Karpas-422 (cell line): ENCODE measurements around the gene ZNF555. TPM values are rescaled to one million over a fixed set of nuclear protein-coding genes. Genes with fewer than 3 reads are reported as not detected.
"Not testable (repeated sequence)": the region's sequence is repeated elsewhere in the genome, so short reads cannot be mapped to it uniquely, and the experiment has no call there.

Experiments used
- DNase-seq: peaks from one replicate; pipeline ENCODE4 v3.0.0-alpha.2; 2015
- H2AFZ ChIP-seq: fragments of 200-600 bp; sonication (generic); 2 replicates; pipeline ENCODE4 v1.6.1; 2014; ENCODE audit warnings: antibody characterized with exemption, low read length, mixed read lengths
- H3K27ac ChIP-seq: fragments of 200-600 bp; sonication (generic); 2 replicates; pipeline ENCODE4 v1.5.1; 2014; ENCODE audit warnings: mild to moderate bottlenecking, low read length, moderate library complexity
- H3K27me3 ChIP-seq: fragments of 200-600 bp; sonication (generic); 2 replicates; pipeline ENCODE4 v1.6.1; 2014; ENCODE audit warnings: low read length, mixed read lengths
- H3K36me3 ChIP-seq: fragments of 200-600 bp; sonication (generic); 2 replicates; pipeline ENCODE4 v1.6.1; 2014; ENCODE audit warnings: low read length, mixed read lengths; ENCODE audit not compliant: insufficient read depth
- H3K4me1 ChIP-seq: fragments of 200-600 bp; sonication (generic); 2 replicates; pipeline ENCODE4 v1.6.1; 2014; ENCODE audit warnings: mild to moderate bottlenecking, low read length, mixed read lengths
- H3K4me2 ChIP-seq: fragments of 200-600 bp; sonication (generic); 2 replicates; pipeline ENCODE4 v1.6.1; 2014; ENCODE audit warnings: low read length, low read depth, mild to moderate bottlenecking; ENCODE audit not compliant: poor library complexity, severe bottlenecking
- H3K4me3 ChIP-seq: fragments of 200-600 bp; sonication (generic); 2 replicates; pipeline ENCODE4 v1.5.1; 2014; ENCODE audit warnings: mild to moderate bottlenecking, antibody characterized with exemption, low read length, mixed read lengths
- H3K79me2 ChIP-seq: fragments of 200-600 bp; sonication (generic); 2 replicates; pipeline ENCODE4 v1.6.1; 2014; ENCODE audit warnings: mild to moderate bottlenecking, low read length, mixed read lengths
- H3K9ac ChIP-seq: fragments of 200-600 bp; sonication (generic); 2 replicates; pipeline ENCODE4 v1.6.0; 2014; ENCODE audit warnings: low read length
- H3K9me2 ChIP-seq: fragments of 200-600 bp; sonication (generic), shearing (Covaris generic); replicated peaks from 2 replicates; pipeline ENCODE4 v1.6.0; 2014; ENCODE audit warnings: mild to moderate bottlenecking, low read length, moderate library complexity; ENCODE audit not compliant: insufficient read depth
- H3K9me3 ChIP-seq: fragments of 300-700, 200-600 bp; sonication (generic); 2 replicates; pipeline ENCODE4 v1.6.1; 2014; ENCODE audit warnings: low read length, mixed read lengths
- H4K20me1 ChIP-seq: fragments of 200-600 bp; sonication (generic); 2 replicates; pipeline ENCODE4 v1.6.1; 2014; ENCODE audit warnings: mild to moderate bottlenecking, antibody characterized with exemption, low read length, low read depth; ENCODE audit not compliant: insufficient read depth
- total RNA-seq: library from RNA; depleted of rRNA; stranded (reverse); fragments of >200 nt; shearing (Covaris generic); gene quantifications from 2 replicates; pipeline ENCODE4 v1.2.3, GENCODE V29; 2014; ENCODE audit warnings: low replicate concordance

Gene ZNF555
- total RNA-seq, 1 experiment from 2014 or later: 1.4 TPM

DNA sequence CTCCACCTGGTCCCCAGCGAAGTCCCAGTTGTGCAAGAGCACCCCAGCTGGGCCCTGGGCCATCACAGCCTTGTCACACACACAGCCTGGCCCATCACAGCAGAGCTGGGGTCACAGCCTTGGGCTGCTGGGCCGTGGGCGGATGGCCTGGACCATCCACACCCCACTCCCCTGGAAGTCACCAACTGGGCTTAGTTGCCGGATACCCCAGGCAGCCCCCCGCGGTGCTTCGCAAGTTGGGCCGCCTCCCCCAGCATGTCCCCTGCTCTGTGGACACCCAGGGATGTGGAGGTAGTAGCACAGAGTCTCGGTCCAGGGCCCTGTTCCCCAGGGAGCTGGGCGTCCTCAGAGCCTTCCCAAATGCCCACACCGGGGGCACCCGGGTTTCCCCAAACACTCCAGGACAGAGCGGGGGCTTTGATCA is 26.1 kb upstream of the ZNF555 start:
- H3K4me2 ChIP-seq: no peak overlapping the region
- no peak overlapping the region for H3K4me3 ChIP-seq
- peaks cover 1% of the 10 kb centered on the region for H3K4me1 ChIP-seq
- no peaks in the 10 kb centered on the region for H4K20me1 ChIP-seq
- H3K27me3 ChIP-seq: no peaks in the 10 kb centered on the region
- no peaks in the 10 kb centered on the region for H3K9me2 ChIP-seq
- no peak overlapping the region for H3K27ac ChIP-seq
- 0 out of 2 replicates have a peak, but pooled peaks cover 2% of the 10 kb centered on the region for H3K79me2 ChIP-seq
- DNase-seq: no peak
- no peak overlapping the region for H2AFZ ChIP-seq
- H3K9ac ChIP-seq: no peak overlapping the region
- H3K36me3 ChIP-seq: no peaks in the 10 kb centered on the region
- no peaks in the 10 kb centered on the region for H3K9me3 ChIP-seq

GRCh38 chr19:2815923-2816322 is 25.4 kb upstream of the ZNF555 start:
- Histone ChIP-seq H3K9me3 (no peaks in the 10 kb centered on the region), H3K27me3 (no peaks in the 10 kb centered on the region), H3K27ac (no peak overlapping the region), H3K79me2 (0 out of 2 replicates have a peak, but pooled peaks cover 3% of the 10 kb centered on the region), H3K4me3 (no peak overlapping the region), H2AFZ (no peak overlapping the region), H3K4me2 (no peak overlapping the region), H3K4me1 (peaks cover 4% of the 10 kb centered on the region), H3K9ac (no peak overlapping the region), H3K9me2 (no peaks in the 10 kb centered on the region), H3K36me3 (no peaks in the 10 kb centered on the region), H4K20me1 (no peaks in the 10 kb centered on the region)
- no peak for DNase-seq

DNA sequence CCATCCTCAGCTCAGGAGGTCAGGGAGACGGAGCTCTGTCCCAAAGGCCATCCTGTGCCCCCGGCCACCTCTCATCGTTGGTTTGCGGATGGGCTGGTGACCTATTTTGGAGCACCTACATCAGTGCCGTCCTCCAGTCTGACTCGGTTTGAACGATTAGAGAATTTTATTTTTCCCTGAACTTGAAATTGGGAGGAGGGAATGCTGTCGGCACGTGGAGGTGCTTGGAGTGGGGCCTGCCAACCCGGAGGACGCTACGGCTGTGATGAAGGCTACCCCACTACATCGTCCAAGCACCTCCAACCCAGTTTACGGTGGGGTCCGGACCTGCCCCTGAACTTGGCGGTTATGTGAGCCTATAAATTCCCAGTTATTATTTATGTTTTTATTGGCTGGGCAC is 24.6 kb upstream of the ZNF555 start:
- H3K4me3 ChIP-seq: no peak overlapping the region
- DNase-seq: no peak
- H3K9me3 ChIP-seq: no peaks in the 10 kb centered on the region
- H4K20me1 ChIP-seq: no peaks in the 10 kb centered on the region
- no peak overlapping the region for H2AFZ ChIP-seq
- no peaks in the 10 kb centered on the region for H3K36me3 ChIP-seq
- H3K27me3 ChIP-seq: no peaks in the 10 kb centered on the region
- no peak overlapping the region for H3K27ac ChIP-seq
- peaks cover 4% of the 10 kb centered on the region for H3K4me1 ChIP-seq
- H3K79me2 ChIP-seq: 0 out of 2 replicates have a peak, but pooled peaks cover 3% of the 10 kb centered on the region
- no peak overlapping the region for H3K4me2 ChIP-seq
- H3K9me2 ChIP-seq: no peaks in the 10 kb centered on the region
- H3K9ac ChIP-seq: no peak overlapping the region

- H3K9me2 ChIP-seq, H3K4me2 ChIP-seq: not testable (repeated sequence)
Observed at GRCh38 chr19:2817237-2817829, 23.9 kb upstream of the ZNF555 start.

GRCh38 chr19:2819540-2820111 is 21.6 kb upstream of the ZNF555 start, which contains the start of gene ZNF554:
TSS of gene ZNF554 (plus strand) at chr19:2819868. CDS start at chr19:2820072, 204 bp downstream.
- Histone ChIP-seq H4K20me1 (no peaks in the 10 kb centered on the region), H3K27me3 (no peaks in the 10 kb centered on the region), H3K36me3 (no peaks in the 10 kb centered on the region), H3K9me2 (no peaks in the 10 kb centered on the region), H3K4me1 (peaks cover 4% of the 10 kb centered on the region), H3K9me3 (no peaks in the 10 kb centered on the region), H3K9ac (peak within 1 kb of the TSS; percentile 76), H2AFZ (peak within 1 kb of the TSS; percentile 26; the same call in 1 of the 2 replicates), H3K4me3 (peak within 1 kb of the TSS; percentile 84), H3K27ac (no peak within 1 kb of the TSS), H3K4me2 (peak within 1 kb of the TSS; percentile 80), H3K79me2 (0 out of 2 replicates have a peak, but pooled peaks cover 3% of the 10 kb centered on the region)
- peak; percentile 98 for DNase-seq

More at GRCh38 chr19:2817237-2817829, 23.9 kb upstream of the ZNF555 start:
- not testable (repeated sequence) for DNase-seq, H3K9ac ChIP-seq, H3K9me3 ChIP-seq, H3K36me3 ChIP-seq, H3K4me3 ChIP-seq, H4K20me1 ChIP-seq, H3K27ac ChIP-seq, H2AFZ ChIP-seq, H3K4me1 ChIP-seq, H3K27me3 ChIP-seq, H3K79me2 ChIP-seq

GRCh38 chr19:2820112-2820702 is 21.1 kb upstream of the ZNF555 start:
- no peaks in the 10 kb centered on the region for H3K9me3 ChIP-seq
- no peak overlapping the region for H3K27ac ChIP-seq
- no peaks in the 10 kb centered on the region for H3K27me3 ChIP-seq
- DNase-seq: peak; percentile 49
- peaks cover 4% of the 10 kb centered on the region for H3K4me1 ChIP-seq
- H3K4me2 ChIP-seq: peak overlapping the region; percentile 80
- H4K20me1 ChIP-seq: no peaks in the 10 kb centered on the region
- H3K36me3 ChIP-seq: no peaks in the 10 kb centered on the region
- H3K4me3 ChIP-seq: peak overlapping the region; percentile 84
- H2AFZ ChIP-seq: peak overlapping the region; percentile 26; the same call in 1 of the 2 replicates
- no peaks in the 10 kb centered on the region for H3K9me2 ChIP-seq
- 0 out of 2 replicates have a peak, but pooled peaks cover 3% of the 10 kb centered on the region for H3K79me2 ChIP-seq
- H3K9ac ChIP-seq: peak overlapping the region; percentile 76

GRCh38 chr19:2822846-2823245 is 18.4 kb upstream of the ZNF555 start:
- no peaks in the 10 kb centered on the region for H3K27me3 ChIP-seq
- H3K9me3 ChIP-seq: no peaks in the 10 kb centered on the region
- H3K4me3 ChIP-seq: no peak overlapping the region
- H3K36me3 ChIP-seq: no peaks in the 10 kb centered on the region; the same call in 1 of the 2 replicates
- H3K27ac ChIP-seq: no peak overlapping the region
- no peak overlapping the region for H3K4me2 ChIP-seq
- no peaks in the 10 kb centered on the region for H4K20me1 ChIP-seq
- H3K9ac ChIP-seq: no peak overlapping the region
- 0 out of 2 replicates have a peak, but pooled peaks cover 3% of the 10 kb centered on the region for H3K79me2 ChIP-seq
- peaks cover 4% of the 10 kb centered on the region for H3K4me1 ChIP-seq
- no peaks in the 10 kb centered on the region for H3K9me2 ChIP-seq
- no peak for DNase-seq
- no peak overlapping the region for H2AFZ ChIP-seq

- no peaks in the 10 kb centered on the region for H3K9me3 ChIP-seq
- no peak overlapping the region for H2AFZ ChIP-seq
- no peak overlapping the region for H3K27ac ChIP-seq
- no peaks in the 10 kb centered on the region for H3K9me2 ChIP-seq
- no peak overlapping the region for H3K9ac ChIP-seq
- no peaks in the 10 kb centered on the region for H4K20me1 ChIP-seq
- no peak overlapping the region for H3K4me2 ChIP-seq
- no peak for DNase-seq
- no peak overlapping the region for H3K4me3 ChIP-seq
- H3K36me3 ChIP-seq: no peaks in the 10 kb centered on the region; the same call in 1 of the 2 replicates
- H3K79me2 ChIP-seq: 0 out of 2 replicates have a peak, but pooled peaks cover 3% of the 10 kb centered on the region
- H3K4me1 ChIP-seq: peaks cover 4% of the 10 kb centered on the region
- no peaks in the 10 kb centered on the region for H3K27me3 ChIP-seq
Observed at GRCh38 chr19:2823646-2824045, 17.6 kb upstream of the ZNF555 start.
